Suprapubic skin (tissue), 4 donors: ENCODE results near the gene SPINK4. TPM values are rescaled to one million over a fixed set of nuclear protein-coding genes. Genes with fewer than 3 reads are reported as not detected.

Experiments
- DNase-seq, 2 donors: peaks; one replicate each; pipeline ENCODE4 v3.0.0-alpha.2; 2019; ENCODE audit warnings: low spot score in 2 of 2
- H3K27ac ChIP-seq: fragments of 200-600 bp; sonication (generic); one replicate; pipeline ENCODE4 v1.5.1; 2019
- H3K27me3 ChIP-seq: fragments of 200-600 bp; sonication (generic); one replicate; pipeline ENCODE4 v1.5.1; 2019
- H3K36me3 ChIP-seq: fragments of 200-600 bp; sonication (generic); one replicate; pipeline ENCODE4 v1.5.1; 2019
- H3K4me1 ChIP-seq: fragments of 200-600 bp; sonication (generic); one replicate; pipeline ENCODE4 v1.5.1; 2019
- H3K4me3 ChIP-seq: fragments of 200-600 bp; sonication (generic); one replicate; pipeline ENCODE4 v1.5.1; 2019; ENCODE audit warnings: mild to moderate bottlenecking
- H3K9me3 ChIP-seq: fragments of 200-600 bp; sonication (generic); one replicate; pipeline ENCODE4 v1.5.1; 2019
- CTCF ChIP-seq, 2 donors: fragments of 200-600 bp in 1 of 2; fragments of 450-650 bp in 1 of 2; sonication (generic) in 1 of 2; IDR thresholded peaks; one replicate each; pipeline ENCODE4 v1.5.1; 2016 to 2019; ENCODE audit warnings: antibody characterized with exemption in 2 of 2, mild to moderate bottlenecking in 1 of 2, moderate library complexity in 1 of 2
- EP300 ChIP-seq: sonication (generic); formaldehyde crosslinking; IDR thresholded peaks from one replicate; pipeline ENCODE4 v1.6.1; 2017; ENCODE audit warnings: antibody characterized with exemption
- POLR2A ChIP-seq, 2 donors: fragments of 450-650 bp; IDR thresholded peaks; one replicate each; pipeline ENCODE4 v1.6.1; 2017; ENCODE audit warnings: antibody characterized with exemption in 2 of 2, mild to moderate bottlenecking in 2 of 2, moderate library complexity in 2 of 2
- POLR2AphosphoS5 ChIP-seq, 3 donors: sonication (generic); formaldehyde crosslinking; IDR thresholded peaks; one replicate each; pipeline ENCODE4 v1.6.1; 2017; ENCODE audit warnings: antibody characterized with exemption in 3 of 3
- WGBS: methylation state at CpG from one replicate; pipeline ENCODE4 v1.1.5; 2018; 5-methylcytosine and 5-hydroxymethylcytosine counted together
- total RNA-seq, 4 donors: library from RNA; depleted of rRNA; stranded (reverse); fragments of >200 nt; gene quantifications; one replicate each; pipeline ENCODE4 v1.1.0, GENCODE V29; 2016

Gene SPINK4
- total RNA-seq, 4 donors from 2014 or later, result not detected

- Histone ChIP-seq H3K27ac (peak overlapping the region; percentile 100), H3K4me1 (peaks cover 76% of the 10 kb centered on the region), H3K4me3 (no peak overlapping the region), H3K36me3 (peaks cover 40% of the 10 kb centered on the region), H3K9me3 (no peaks in the 10 kb centered on the region), H3K27me3 (no peaks in the 10 kb centered on the region)
- TF ChIP-seq POLR2AphosphoS5 (IDR thresholded peaks at IDR 0.05), result no peak
- 85% methylated on average over 5 of the region's 5 CpGs for WGBS
- DNase-seq, result no peak
These were observed 51.9 kb downstream of the SPINK4 start for GRCh38 chr9:33291901-33292300.

GRCh38 chr9:33293782-33294181 lies 53.8 kb downstream of the SPINK4 start:
- TF ChIP-seq POLR2A (IDR thresholded peaks at IDR 0.05), result no peak
- no peak for DNase-seq
- H3K4me3 ChIP-seq, result no peak overlapping the region
- peaks cover 56% of the 10 kb centered on the region for H3K36me3 ChIP-seq
- peaks cover 87% of the 10 kb centered on the region for H3K4me1 ChIP-seq
- 84% methylated on average over 2 of the region's 2 CpGs for WGBS
- H3K9me3 ChIP-seq, result no peaks in the 10 kb centered on the region
- no peaks in the 10 kb centered on the region for H3K27me3 ChIP-seq
- no peak overlapping the region for H3K27ac ChIP-seq

- H3K27me3 ChIP-seq, result no peaks in the 10 kb centered on the region
- peaks cover 80% of the 10 kb centered on the region for H3K4me1 ChIP-seq
- no peak overlapping the region for H3K27ac ChIP-seq
- no peaks in the 10 kb centered on the region for H3K9me3 ChIP-seq
- TF ChIP-seq CTCF (IDR thresholded peaks at IDR 0.05), result no peak
- TF ChIP-seq POLR2A (IDR thresholded peaks at IDR 0.05), result no peak
- no peak for TF ChIP-seq POLR2AphosphoS5 (IDR thresholded peaks at IDR 0.05)
- TF ChIP-seq EP300, result no peak
- DNase-seq, result no peak
- H3K36me3 ChIP-seq, result peaks cover 62% of the 10 kb centered on the region
- H3K4me3 ChIP-seq, result no peak overlapping the region
- 92% methylated on average over 12 of the region's 12 CpGs for WGBS
These were observed 54.9 kb downstream of the SPINK4 start for GRCh38 chr9:33294670-33295432.

- Histone ChIP-seq H3K36me3 (peaks cover 67% of the 10 kb centered on the region), H3K9me3 (no peaks in the 10 kb centered on the region), H3K27ac (no peak overlapping the region), H3K4me3 (no peak overlapping the region), H3K27me3 (no peaks in the 10 kb centered on the region), H3K4me1 (peaks cover 84% of the 10 kb centered on the region)
- TF ChIP-seq CTCF (IDR thresholded peaks at IDR 0.05) (no peak), EP300 (no peak), POLR2A (IDR thresholded peaks at IDR 0.05) (no peak), POLR2AphosphoS5 (IDR thresholded peaks at IDR 0.05) (no peak)
- no peak for DNase-seq
- WGBS, result 85% methylated on average over 2 of the region's 2 CpGs
These were observed 55.6 kb downstream of the SPINK4 start for GRCh38 chr9:33295571-33295970.

GRCh38 chr9:33297432-33297831 lies 57.5 kb downstream of the SPINK4 start:
- Histone ChIP-seq H3K27me3 (no peaks in the 10 kb centered on the region), H3K36me3 (peaks cover 80% of the 10 kb centered on the region), H3K9me3 (no peaks in the 10 kb centered on the region), H3K4me1 (peaks cover 67% of the 10 kb centered on the region), H3K27ac (no peak overlapping the region), H3K4me3 (no peak overlapping the region)
- TF ChIP-seq POLR2AphosphoS5 (IDR thresholded peaks at IDR 0.05), result no peak
- no peak for TF ChIP-seq POLR2A (IDR thresholded peaks at IDR 0.05)
- TF ChIP-seq EP300, result no peak
- DNase-seq, result no peak
- 60% methylated on average over 1 of the region's 1 CpG for WGBS

Other genes starting within 250 kb of the SPINK4 start
- gene APTX, start 238.5 kb upstream of the SPINK4 start, total RNA-seq, result 10 to 100 TPM; 21.9 to 57.5 (median 32.6) TPM
- 10 to 100 TPM; 41.4 to 73.0 (median 58.5) TPM for gene DNAJA1, start 214.9 kb upstream of the SPINK4 start, total RNA-seq
- gene SMU1, start 163.5 kb upstream of the SPINK4 start, total RNA-seq, result 10 to 100 TPM; 14.3 to 18.5 (median 16.7) TPM
- 10 to 100 TPM; 45.1 to 68.7 (median 53.5) TPM for gene B4GALT1, start 72.8 kb upstream of the SPINK4 start, total RNA-seq
- 100 to 1,000 TPM in 1 of 4 donors, 10 to 100 TPM in 3; 63.6 to 140 (median 70.8) TPM for gene BAG1, start 24.5 kb downstream of the SPINK4 start, total RNA-seq
- 10 to 100 TPM; 43.7 to 60.3 (median 50.7) TPM for gene CHMP5, start 24.9 kb downstream of the SPINK4 start, total RNA-seq
- 10 to 100 TPM; 42.0 to 91.4 (median 46.0) TPM for gene NFX1, start 50.3 kb downstream of the SPINK4 start, total RNA-seq
- gene AQP7, start 162.4 kb downstream of the SPINK4 start, total RNA-seq, result 10 to 100 TPM in 2 of 4 donors, 1 to 10 TPM in 2; 2.1 to 66.5 (median 13.1) TPM
- gene AQP3, start 207.4 kb downstream of the SPINK4 start, total RNA-seq, result 1,000 to 10,000 TPM; 1,277 to 1,951 (median 1,548) TPM
- 10 to 100 TPM; 40.4 to 50.4 (median 44.1) TPM for gene NOL6, start 233.8 kb downstream of the SPINK4 start, total RNA-seq